ENCODE data around the gene LRP1B. TPM values are rescaled to one million over a fixed set of nuclear protein-coding genes. Genes with fewer than 3 reads are reported as not detected.
"Not testable (repeated sequence)": the region's sequence is repeated elsewhere in the genome, so short reads cannot be mapped to it uniquely, and the experiment has no call there.

LRP1B gene
- total RNA-seq, 1 donor from 2014 or later, result 0.20 TPM

DNA sequence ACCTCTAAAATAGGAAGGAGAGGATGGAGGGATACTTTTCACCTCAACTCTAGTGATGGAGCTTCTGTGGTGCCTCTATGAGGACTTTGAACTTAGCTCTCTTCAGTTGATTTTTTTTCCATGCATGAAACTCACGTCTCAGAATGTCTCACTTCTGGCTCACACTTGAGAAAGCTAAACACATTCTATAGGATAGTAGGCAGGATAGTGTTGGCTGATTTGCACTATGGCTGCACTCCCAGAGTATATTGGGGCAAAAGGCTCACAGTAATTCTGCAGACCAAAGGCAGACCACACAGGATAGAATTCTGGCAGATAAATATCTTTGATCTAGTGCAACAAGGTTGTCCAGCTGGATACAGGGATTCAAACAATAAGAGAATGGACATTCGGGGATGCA lies 1093.5 kb downstream of the LRP1B start:
- DNase-seq (ENCODE audit: low read depth, low spot score), result no peak

DNA sequence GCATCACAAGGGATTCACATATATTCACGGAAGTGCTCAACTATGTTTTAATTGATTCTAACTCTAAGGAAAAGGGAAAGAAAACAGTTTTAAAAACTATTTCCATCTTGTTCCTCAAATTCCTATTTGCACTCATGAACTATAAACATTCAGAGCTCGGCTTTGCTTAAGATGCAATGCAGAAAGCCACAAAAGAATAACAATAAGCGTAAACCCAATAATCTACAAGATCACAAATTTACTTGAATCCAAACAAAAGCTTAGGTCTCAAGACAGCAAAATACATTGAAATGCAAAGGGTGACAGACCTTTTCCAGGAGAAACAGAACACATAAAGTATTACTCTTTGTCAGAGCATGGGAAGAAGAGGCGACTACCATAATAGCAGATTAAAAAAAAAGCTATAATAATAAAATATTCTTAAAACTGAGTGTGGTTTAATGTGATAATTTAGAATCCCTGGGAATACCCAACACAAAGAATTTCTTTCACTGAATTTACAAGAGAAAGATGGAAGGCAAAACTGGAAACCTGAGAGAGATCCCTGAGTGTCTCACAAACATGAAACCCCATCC lies 1094.9 kb downstream of the LRP1B start:
- no peak for DNase-seq (ENCODE audit: low read depth, low spot score)

DNA sequence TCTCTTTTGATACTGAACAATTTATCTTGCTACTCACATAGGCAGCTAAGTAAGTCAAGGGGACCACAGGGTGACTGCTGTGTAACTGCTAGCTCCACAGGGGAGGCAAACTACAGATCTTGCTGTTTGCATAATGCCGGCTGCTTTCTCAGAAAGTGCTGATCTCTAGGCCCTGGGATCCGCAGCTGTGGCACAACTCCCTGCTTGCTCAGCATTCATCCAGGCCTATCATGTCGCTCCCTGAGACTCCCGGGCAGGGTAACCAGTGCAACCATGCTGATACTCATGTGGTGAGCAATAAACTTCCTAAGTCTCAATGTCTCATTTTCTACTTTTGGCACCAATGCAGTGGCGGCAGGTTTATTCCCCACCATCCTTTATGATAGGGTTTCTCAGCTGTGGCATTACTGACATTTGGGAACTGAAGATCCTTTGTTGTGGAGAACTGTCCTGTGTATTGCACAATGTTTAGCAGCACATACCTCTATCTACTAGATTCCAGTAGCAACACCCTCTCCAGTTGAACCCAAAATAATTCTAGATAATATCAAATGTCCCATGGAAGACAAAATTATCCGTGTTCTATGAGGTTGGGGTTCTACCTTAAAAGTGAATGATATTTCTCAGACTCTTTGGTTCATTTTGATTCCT lies 1101.3 kb downstream of the LRP1B start:
- DNase-seq (ENCODE audit: low read depth, low spot score), result no peak

DNA sequence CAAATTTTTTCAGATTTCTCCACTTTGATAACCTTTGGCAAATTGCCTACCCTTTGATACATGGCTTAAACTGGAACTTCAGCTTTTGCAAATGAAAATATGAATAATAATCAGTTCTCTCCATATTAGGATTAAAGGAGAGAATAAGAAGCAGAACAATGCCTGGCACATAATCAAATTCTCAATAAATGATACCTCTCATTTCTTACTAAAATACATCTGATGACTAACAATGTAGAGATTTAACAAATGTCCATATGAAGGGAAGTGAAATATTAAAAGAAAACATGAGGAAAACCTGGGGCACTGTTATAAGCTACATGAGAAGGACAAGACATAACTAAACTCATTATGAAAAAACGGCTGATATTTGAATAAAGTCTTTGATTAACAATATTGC lies 1103.6 kb downstream of the LRP1B start:
- no peak for DNase-seq (ENCODE audit: low read depth, low spot score)

DNA sequence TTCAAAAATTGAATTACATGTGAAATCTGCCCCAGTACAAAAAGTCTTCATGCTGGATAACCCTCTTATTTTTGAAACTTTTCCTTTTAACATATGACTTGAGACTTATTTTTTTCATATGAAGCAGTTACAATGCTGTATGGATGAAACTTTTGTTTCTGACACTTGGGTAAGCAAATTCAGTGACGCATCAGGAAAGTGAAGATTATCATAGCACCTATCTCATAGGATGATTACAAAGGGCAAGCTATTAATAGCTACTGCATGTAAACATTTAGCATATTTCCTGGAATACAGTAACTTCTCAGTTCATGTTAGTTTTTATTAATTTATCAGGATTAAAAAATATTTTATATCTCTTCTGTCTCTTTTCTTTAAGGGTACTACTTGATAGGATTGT lies 1109.2 kb downstream of the LRP1B start:
- no peak for DNase-seq (ENCODE audit: low read depth, low spot score)

DNA sequence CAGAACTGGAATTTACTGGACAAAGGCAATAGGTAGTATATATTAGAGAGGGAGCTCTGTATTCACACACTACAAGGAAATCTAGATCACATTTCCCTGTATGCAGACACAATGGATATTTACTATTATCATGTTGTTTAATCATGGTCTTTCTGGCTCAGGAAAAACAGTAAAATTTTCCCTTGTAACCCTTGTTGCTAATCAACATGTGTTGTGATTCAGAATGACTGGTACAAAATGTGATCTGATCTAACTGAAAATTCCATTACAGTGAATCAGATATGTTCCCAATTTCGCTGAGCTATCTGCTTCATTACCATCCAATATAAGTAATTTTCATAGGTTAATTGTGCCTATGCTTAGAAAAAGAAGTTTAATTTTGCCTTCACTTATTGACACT lies 1109.7 kb downstream of the LRP1B start:
- DNase-seq (ENCODE audit: low read depth, low spot score), result no peak

DNA sequence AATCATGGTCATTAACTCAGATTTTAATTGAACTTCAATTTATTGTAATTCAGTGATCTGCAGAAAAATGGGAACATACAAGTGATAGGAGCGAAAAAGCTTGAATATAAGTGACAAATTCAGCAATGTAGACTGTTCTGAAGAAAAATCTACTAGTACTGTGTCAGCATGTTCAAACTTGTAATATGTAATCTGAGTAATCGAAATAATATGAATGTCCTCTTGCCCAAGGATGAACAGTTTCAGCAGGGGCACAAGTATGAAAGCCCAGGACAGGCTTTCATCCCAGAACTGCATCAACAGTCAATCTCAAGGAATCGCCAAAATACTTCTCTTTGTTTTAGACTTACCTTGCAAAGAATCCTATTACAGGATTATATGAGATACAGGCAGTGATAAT lies 1110.5 kb downstream of the LRP1B start:
- no peak for DNase-seq (ENCODE audit: low read depth, low spot score)

DNA sequence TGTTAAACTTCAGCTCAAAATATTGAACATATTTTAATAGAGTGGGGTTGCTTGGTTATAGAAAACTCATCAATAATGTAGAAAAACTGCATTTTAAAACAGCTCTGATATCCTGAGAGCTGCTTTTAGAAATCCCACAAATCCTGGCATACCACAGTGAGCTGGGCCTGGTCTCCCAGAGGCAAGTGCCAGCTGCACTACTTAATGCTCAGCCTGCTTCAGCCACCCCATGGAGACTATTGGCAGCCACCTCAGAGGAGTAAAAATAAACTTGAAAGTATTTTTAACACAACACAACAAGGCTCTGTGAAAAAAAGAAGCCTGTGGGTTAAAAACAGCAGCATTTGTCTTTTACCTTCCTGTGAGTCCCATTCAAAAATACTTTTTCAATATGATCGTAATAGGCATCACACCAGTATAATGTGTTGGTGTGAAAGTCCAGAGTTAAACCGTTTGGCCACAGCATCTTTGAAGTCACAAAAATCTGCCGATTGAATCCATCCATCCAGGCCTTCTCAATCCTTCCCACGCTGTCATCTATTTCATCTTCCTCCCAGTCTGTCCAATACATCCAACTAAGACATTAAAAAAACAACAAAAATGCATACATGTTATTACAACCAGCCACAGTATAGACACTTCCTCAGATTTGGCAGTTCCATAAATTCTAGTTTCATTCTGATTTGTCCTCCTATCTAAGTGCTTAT lies 1115.3 kb downstream of the LRP1B start:
- no peak for DNase-seq (ENCODE audit: low read depth, low spot score)

DNA sequence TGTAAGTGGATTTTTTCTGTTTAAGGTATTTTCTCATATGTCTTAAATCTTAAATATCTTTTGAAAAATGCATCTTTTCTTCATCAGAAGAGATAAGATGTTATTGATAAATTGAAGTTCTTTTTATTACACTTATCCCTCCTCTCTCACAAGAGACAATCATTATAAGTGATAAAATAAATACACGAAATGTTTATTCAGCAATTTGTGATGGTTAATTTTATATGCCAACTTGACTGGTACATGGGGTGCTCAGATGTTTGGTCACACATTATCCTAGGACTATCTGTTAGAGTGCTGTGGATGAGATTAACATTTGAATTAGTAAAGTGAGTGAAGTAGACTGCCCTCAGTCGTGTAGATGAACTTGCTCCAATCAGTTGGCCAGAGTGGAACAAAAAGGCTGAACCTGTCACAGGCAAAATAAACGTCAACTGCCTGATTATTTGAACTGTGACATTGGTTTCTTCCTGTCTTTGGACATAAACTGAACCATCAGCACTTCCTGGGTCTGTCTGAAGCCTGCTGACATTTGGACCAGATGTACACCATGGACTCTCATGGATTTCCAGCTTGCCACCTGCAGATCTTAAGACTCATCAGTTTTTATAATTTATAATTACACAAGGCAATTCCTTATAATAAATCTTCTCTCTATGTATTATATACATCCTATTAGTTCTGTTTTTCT lies 1126.7 kb downstream of the LRP1B start:
- DNase-seq (ENCODE audit: low read depth, low spot score), result no peak

DNA sequence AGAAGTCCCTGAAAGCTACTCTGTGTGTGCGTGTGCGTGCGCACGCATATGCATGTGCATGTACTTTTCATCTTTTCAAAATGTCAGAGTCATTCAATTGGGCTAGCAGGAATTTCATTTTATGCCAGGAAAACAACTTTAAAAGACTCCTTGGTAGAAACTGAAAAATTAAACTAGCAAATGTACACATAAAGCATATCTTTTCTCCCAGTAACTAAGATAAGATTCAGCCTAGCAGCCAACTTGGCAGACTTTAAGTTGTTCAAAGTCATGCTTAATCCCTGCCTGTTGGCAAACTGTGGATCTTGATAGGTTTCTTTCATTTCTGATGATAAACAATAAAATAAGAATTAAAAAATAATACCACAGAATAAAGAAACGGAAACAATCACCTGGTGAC lies 1129.1 kb downstream of the LRP1B start:
- no peak for DNase-seq (ENCODE audit: low read depth, low spot score)

DNA sequence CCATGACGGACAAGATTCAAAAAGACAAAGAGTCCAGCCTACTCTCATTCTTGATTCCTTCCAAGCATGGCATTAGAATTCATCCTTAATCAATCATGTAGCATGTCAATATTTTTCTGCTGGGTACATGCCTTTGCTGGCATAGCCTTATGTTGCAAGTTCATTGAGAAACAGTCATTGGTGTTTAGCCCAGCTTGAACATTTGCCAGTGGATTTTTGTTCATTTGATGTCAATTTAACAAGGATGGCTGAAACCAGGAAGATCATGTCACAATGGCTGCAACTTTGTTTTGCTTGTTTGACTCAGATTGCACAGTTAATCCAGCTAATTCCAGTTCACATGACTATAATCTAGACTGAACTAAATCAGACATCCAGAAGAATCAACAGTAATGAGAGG lies 1132.2 kb downstream of the LRP1B start:
- no peak for DNase-seq (ENCODE audit: low read depth, low spot score)

DNA sequence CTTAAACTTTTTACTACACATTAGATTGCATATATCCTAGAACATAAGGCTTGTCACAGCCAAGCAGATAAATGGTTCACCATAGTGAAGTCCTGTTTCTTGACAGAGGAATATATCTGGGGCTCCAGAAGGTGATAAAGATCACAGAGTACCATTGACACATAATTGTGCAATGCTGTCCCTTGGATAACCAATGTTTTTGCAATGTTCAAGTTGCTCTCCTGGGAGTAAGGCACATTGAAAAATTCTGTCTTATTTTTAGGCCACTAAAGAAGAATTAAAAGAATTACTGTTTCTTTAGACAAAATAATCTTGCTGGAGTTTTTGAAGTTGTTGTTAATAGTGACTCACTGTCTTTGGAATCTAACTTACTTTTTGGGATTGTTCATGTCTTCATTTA lies 1132.8 kb downstream of the LRP1B start:
- no peak for DNase-seq (ENCODE audit: low read depth, low spot score)

DNA sequence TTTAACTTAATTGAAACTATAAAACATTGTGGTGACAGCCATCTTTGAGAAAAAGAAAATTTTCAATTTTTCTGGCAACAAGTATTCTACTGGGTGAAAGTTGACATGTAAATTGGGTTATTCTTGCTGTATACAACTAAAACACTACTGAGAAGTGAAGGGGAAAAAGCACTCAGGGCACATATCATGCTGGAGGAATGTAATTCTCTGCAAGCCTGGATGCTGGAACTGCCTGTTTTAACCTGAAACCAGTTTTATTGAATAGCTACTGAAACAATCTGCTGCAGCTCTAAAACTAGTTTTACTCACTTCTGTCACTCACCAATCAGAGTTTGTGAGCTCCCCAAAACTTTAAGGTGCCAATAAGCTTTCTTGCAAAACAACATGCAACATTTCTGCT lies 1136.0 kb downstream of the LRP1B start:
- DNase-seq (ENCODE audit: low read depth, low spot score), result no peak

DNA sequence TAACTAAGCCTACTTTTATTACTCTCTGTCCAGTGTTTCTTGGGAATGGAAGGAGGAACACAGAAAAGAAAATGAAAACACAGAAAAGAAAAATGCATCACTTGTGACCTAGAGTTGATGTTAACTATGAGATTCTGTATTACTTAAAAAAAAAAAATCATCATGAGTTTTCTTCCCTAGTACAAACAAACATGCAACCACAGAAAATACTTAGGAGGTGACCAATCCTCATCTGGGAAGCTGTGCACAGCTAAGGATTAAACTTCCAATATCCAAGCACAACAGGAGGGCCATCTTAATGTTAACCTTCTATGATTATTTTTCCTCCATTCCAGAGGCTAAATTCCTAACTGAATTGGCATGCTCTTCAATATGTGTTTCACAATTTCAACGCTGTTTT lies 1140.4 kb downstream of the LRP1B start:
- DNase-seq (ENCODE audit: low read depth, low spot score), result no peak

DNA sequence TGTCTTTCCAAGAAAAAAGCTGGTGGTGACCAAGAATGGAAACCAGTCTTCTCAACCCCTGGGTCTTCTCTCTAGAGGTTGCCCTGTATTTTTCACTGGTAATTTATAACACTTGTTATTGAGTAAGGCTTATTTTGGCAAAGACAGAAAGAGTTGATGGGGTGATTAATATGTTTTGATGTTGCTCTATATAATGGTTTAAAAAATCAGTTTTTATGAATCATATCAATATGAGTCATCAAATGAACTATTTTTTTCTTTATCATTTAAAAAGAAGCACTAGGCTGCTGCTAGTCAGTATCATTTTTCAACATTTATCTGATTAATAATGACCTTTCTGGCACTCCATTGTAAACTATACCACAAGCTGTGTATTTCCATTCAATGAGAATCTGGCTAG lies 1142.2 kb downstream of the LRP1B start:
- no peak for DNase-seq (ENCODE audit: low read depth, low spot score)

DNA sequence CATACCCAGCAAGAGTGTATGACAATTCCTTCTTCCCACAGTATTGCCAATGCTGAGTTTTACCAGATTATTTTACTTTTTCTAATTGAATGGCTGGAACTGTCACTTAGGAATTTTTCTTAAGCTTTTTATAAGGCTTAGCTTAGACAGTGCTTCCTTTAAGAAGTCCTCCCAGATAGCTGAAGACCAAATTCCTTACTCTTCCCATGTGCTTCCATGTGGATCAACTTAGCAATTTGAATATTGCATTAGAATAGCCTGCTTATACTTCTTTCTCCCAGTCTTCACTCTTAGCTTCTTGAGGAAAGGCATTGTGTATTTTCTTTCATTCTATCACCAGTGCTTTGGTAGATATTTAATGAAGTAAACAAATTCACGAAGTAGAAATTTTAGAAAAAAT lies 1144.4 kb downstream of the LRP1B start:
- no peak for DNase-seq (ENCODE audit: low read depth, low spot score)

DNA sequence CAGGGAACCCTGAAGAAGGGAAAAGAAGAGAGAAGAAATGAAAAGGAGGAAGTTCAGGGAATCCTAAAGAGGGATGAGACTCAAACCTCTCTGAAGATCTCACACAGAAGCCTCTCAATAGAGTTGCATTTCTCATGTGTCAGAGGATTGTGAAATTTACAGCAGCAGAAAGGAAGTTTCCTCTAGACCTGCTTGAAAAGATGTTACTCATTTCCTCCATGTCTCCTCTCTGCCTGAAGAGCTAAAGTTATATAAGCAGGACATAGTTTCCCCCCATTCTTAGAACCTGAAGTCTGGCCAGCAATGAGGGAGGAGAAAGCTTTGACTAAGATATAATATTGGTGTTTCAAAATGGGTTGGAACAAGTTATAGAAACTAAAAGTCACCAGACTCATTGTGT lies 1155.6 kb downstream of the LRP1B start:
- no peak for DNase-seq (ENCODE audit: low read depth, low spot score)

DNA sequence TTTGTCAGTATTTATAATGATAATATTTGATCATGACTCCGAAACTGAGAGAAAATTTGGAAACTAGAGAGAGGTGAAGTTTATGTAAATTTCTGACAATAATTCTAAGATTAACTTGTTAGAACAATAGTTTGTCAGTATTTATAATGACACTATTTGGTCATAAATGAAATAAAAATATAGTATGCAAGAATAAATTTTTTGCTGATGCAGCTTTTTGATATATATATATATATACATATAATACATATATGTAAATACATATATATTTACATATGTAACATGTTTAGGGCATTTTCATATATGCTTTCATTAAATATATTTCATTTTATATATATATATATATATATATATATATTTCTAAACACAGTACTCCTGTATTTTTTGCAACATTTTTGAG lies 1158.1 kb downstream of the LRP1B start:
- no peak for DNase-seq (ENCODE audit: low read depth, low spot score)

DNA sequence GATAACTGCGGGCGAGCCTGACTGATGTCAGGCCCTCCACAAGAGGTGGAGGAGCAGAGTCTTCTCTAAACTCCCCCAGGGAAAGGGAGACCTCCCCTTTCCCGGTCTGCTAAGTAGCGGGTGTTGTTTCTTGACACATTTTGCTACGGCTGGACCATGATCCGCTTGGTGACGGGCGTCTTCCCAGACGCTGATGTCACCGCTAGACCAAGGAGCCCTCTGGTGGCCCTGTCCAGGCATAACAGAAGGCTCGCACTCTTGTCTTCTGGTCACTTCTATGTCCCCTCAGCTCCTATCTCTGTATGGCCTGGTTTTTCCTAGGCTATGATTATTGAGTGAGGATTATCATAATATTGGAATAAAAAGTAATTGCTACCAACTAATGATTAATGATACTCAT lies 1166.5 kb downstream of the LRP1B start:
- DNase-seq (ENCODE audit: low read depth, low spot score), result not testable (repeated sequence)

DNA sequence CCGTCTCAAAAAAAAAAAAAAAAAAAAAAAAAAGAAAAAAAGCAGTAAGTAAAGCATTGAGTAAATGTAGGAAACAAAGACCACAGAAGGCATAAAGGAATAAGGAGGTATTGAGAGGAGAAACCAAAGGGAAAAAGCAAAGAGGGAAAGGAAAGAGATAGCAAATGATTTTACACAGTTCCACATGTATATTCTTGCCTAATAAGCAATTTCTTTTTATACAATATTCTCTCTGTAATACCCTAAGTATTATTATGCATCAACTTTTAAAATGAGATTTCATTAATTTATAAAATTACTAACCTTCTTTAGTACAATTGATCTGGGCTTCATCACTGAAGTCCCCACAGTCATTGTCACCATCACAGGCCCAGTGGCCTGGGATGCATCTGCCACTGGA lies 1180.9 kb downstream of the LRP1B start:
- DNase-seq (ENCODE audit: low read depth, low spot score), result no peak

DNA sequence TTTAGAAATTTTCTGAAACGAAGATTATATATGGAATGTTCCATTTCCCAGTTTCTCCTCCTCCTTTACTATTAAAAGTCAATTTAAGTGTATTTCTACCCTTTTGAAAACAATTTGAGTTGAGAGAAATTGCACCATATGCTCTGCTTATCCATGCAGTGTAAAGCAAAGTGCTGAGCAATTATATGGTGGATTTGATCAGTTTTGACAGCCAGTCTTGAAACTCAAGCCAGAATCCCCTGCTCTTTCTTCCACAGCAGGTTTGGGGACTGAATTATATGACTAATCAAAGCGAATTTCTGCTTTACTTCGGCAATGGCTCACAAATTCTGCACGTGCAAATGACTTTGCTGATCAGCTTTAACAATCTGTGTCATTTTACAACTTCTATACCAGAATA lies 1183.6 kb downstream of the LRP1B start:
- no peak for DNase-seq (ENCODE audit: low read depth, low spot score)

DNA sequence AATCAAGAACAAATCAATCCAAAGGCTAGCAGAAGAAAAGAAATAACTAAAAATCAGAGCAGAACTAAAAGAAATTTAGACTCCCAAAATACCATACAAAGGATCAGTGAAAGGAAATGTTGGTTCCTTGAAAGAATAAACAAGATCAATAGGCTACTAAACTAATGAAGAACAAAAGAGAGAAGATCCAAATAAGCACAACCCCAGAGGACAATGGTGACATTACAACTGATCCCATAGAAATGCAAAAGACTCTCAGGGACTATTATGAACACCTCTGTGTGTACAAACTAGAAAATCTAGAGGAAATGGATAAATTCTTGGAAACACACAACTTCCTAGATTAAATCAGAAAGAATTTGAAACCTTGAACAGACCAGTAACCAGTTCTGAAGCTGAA lies 1186.9 kb downstream of the LRP1B start:
- DNase-seq (ENCODE audit: low read depth, low spot score), result no peak

DNA sequence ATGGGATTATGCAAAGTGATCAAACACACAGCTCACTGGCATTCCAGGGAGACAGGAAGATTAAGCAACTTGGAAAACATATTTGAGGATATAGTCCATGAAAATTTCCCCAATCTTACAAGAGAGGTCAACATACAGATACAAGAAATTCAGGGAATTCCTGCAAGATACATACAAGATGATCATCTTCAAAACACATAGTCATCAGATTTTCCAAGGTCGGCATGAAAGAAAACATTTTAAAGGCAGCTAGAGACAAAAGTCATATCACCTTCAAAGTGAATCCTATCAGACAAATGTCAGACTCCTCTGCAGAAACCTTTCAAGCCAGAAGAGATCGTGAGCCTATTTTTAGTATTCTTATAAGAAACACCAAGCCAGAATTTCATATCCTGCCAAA lies 1188.5 kb downstream of the LRP1B start:
- no peak for DNase-seq (ENCODE audit: low read depth, low spot score)
